NCI-H2171 treated with DMSO at 0.1 percent for 48 hours (cell line): ENCODE measurements around the gene ZIC5.
A peak's percentile ranks its signal among the peaks of the same experiment; 100 is the strongest.

ENCODE experiments used
- DNase-seq: peaks from one replicate; lab custom pipeline; 2025; lab: John Stamatoyannopoulos, UW

The ZIC5 gene

GRCh38 chr13:99976575-99976974, 5.0 kb upstream of the ZIC5 start:
- peak; percentile 79 for DNase-seq

- DNase-seq = no peak
These were observed 4.1 kb upstream of the ZIC5 start for GRCh38 chr13:99975626-99976025.

- no peak for DNase-seq
These were observed 3.5 kb upstream of the ZIC5 start for GRCh38 chr13:99974939-99975561.

GRCh38 chr13:99974296-99974938, 2.9 kb upstream of the ZIC5 start:
- DNase-seq = no peak

- no peak for DNase-seq
These were observed 2.2 kb upstream of the ZIC5 start for GRCh38 chr13:99973808-99974185.

- no peak for DNase-seq
These were observed 1.7 kb upstream of the ZIC5 start for GRCh38 chr13:99973163-99973807.

- no peak for DNase-seq
These were observed 694 bp upstream of the ZIC5 start for GRCh38 chr13:99972190-99972731.

- DNase-seq = peak; percentile 23
These were observed 654 bp downstream of the ZIC5 start for GRCh38 chr13:99970651-99971575.

- peak; percentile 92 for DNase-seq
These were observed 1.5 kb downstream of the ZIC5 start for GRCh38 chr13:99969919-99970650.

- no peak for DNase-seq
These were observed 2.1 kb downstream of the ZIC5 start for GRCh38 chr13:99969453-99969918.

GRCh38 chr13:99968521-99969452, 2.8 kb downstream of the ZIC5 start:
- DNase-seq = peak; percentile 35

GRCh38 chr13:99967869-99968520, 3.6 kb downstream of the ZIC5 start:
- DNase-seq = peak; percentile 51

GRCh38 chr13:99967498-99967868, 4.1 kb downstream of the ZIC5 start:
- DNase-seq = peak; percentile 51

GRCh38 chr13:99966064-99966805, 5.3 kb downstream of the ZIC5 start:
- no peak for DNase-seq

GRCh38 chr13:99965329-99966000, 6.1 kb downstream of the ZIC5 start:
- no peak for DNase-seq

- DNase-seq = no peak
These were observed 7.7 kb downstream of the ZIC5 start for GRCh38 chr13:99963816-99964339.

GRCh38 chr13:99962242-99962641, 9.3 kb downstream of the ZIC5 start:
- DNase-seq = no peak

GRCh38 chr13:99961636-99962035, 9.9 kb downstream of the ZIC5 start:
- DNase-seq = no peak
